ENCODE results near the gene SPEM3. TPM values are rescaled to one million over a fixed set of nuclear protein-coding genes. Genes with fewer than 3 reads are reported as not detected.

SPEM3 gene
- total RNA-seq, 4 donors from 2014 or later: not detected

DNA sequence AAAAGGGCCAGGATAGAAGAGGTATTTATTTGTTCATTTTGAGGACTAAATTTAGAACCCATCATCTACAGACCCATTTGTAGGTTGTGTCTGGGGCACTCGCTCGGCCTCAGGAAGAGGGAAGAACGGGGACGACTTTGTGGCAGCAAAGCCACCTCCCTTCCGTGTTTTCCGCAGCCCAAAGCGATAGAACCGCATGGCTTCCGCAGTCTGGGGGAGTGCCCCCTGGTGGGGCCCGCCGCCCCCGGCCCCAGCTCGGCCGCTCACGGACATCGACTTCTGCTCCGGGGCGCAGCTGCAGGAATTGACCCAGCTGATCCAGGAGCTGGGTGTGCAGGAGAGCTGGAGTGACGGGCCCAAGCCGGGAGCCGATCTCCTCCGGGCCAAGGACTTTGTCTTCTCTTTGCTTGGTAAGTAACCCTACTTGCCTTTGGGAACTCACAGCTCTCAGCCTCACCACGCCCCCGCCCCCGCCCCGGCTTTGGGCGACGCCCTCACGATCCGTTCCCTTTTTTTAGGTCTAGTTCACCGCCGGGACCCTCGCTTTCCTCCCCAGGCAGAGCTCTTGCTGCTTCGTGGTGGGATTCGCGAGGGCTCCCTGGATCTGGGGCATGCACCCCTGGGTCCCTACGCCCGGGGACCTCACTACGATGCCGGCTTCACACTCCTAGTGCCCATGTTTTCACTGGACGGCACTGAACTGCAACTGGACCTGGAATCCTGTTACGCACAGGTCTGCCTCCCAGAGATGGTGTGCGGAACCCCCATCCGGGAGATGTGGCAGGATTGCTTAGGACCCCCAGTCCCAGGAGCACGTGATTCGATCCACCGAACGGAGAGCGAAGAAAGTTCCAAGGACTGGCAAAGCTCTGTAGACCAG, 7.3 kb downstream of the SPEM3 start:
- TF ChIP-seq, protein P1, sequence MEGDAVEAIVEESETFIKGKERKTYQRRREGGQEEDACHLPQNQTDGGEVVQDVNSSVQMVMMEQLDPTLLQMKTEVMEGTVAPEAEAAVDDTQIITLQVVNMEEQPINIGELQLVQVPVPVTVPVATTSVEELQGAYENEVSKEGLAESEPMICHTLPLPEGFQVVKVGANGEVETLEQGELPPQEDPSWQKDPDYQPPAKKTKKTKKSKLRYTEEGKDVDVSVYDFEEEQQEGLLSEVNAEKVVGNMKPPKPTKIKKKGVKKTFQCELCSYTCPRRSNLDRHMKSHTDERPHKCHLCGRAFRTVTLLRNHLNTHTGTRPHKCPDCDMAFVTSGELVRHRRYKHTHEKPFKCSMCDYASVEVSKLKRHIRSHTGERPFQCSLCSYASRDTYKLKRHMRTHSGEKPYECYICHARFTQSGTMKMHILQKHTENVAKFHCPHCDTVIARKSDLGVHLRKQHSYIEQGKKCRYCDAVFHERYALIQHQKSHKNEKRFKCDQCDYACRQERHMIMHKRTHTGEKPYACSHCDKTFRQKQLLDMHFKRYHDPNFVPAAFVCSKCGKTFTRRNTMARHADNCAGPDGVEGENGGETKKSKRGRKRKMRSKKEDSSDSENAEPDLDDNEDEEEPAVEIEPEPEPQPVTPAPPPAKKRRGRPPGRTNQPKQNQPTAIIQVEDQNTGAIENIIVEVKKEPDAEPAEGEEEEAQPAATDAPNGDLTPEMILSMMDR (IDR thresholded peaks at IDR 0.05; ENCODE audit: low read depth): no peak

GRCh38 chr17:7436556-7437368, 8.1 kb downstream of the SPEM3 start:
- TF ChIP-seq, protein P1 (IDR thresholded peaks at IDR 0.05; ENCODE audit: low read depth): no peak

DNA sequence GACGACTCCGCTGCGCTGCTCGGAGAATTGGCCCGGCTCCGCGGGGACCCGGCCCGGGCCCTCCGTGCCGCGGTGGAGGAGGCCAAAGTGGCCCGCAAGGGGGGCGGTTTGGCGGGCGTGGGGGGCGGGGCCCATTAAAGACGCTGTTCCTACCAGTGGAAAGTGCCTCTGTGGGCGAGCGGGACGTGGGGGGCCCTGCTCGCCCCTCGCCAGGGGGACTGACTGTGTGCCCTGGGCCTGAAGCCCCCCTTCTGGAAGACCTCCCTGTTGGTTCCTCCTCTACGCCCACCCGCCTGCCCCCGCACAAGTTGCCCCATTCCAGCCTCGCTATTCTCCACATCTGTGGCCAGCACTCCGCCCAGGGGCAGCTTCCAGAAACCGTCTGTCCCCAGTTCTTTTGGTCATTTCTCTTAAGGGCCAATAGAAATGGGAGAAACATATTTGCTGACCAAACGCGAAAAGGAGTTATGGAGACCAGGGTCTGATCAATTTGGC, 8.8 kb downstream of the SPEM3 start:
- TF ChIP-seq, protein P1 (IDR thresholded peaks at IDR 0.05; ENCODE audit: low read depth): no peak

DNA sequence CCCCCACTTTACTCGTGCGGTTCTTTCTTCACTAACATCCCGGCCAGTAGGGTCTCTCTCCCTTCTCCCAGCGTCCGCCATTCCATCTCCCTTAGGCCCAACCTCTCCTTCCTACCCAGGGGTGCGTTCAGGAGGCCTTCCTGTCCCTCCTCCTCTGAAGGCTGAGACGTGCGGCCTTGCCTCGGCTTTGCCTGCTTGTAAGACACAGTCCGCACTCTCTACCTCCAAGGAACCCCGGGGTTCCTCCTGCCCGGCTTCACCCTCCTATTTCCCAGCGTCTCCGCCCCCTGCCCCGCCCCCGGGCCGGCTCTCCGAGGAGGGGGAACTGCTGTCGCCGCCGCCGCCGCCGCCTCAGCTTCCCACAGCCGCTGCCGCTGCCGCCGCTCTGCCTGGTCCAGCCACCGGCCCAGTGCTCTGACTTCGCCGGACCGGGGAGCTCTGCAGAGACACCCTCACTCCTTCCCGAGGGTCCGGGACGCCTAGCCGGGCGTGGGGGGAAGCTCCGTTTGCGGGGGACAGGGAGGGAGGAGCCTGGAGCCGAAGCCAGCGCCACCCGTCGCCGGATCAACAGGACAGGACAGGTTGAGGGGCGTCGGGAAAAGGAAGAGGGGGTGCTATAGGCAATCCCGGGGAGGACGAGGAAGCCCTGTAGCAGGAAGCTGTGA, 9.4 kb downstream of the SPEM3 start:
- TF ChIP-seq, protein P1 (IDR thresholded peaks at IDR 0.05; ENCODE audit: low read depth): no peak

- TF ChIP-seq, protein P1 (IDR thresholded peaks at IDR 0.05; ENCODE audit: low read depth): no peak
Measured at GRCh38 chr17:7438656-7439460, 10.2 kb downstream of the SPEM3 start.

DNA sequence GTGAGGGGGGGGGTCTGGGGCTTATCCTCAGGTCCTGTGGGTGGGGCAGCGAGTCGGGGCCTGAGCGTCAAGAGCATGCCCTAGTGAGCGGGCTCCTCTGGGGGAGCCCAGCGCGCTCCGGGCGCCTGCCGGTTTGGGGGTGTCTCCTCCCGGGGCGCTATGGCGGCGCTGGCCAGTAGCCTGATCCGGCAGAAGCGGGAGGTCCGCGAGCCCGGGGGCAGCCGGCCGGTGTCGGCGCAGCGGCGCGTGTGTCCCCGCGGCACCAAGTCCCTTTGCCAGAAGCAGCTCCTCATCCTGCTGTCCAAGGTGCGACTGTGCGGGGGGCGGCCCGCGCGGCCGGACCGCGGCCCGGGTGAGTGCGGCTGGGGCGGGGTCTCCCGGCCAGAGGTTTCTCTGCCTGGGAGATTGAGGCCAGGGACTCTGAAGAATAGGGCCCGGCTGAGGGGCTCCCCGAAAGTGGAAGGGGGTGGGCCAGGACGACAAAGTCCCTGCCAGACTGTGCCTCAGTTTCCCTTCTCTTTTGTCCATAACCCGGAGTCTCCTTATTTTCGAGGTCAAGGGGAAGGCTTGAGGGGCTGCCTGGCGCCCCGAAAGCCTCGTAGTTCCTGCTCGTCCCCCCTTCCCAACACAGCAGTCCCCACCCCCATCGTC, 10.9 kb downstream of the SPEM3 start, which contains the start of gene FGF11:
FGF11 (plus strand) TSS at position 51 of the 651 bp plus-strand sequence; CDS start at position 160, 109 bp downstream.
- TF ChIP-seq, protein P1 (IDR thresholded peaks at IDR 0.05; ENCODE audit: low read depth): no peak
